CD8-positive, alpha-beta memory T cell (primary cell): ENCODE results near the gene SOCS7. TPM values are rescaled to one million over a fixed set of nuclear protein-coding genes. Genes with fewer than 3 reads are reported as not detected.

Experiments
- CTCF ChIA-PET: fragments of 350-600 bp; sonication (Branson Sonifier 250); formaldehyde crosslinking; loops from one replicate; lab custom pipeline; 2021; ENCODE audit warnings: antibody characterized with exemption; lab: Charles Lee
- POLR2A ChIA-PET: fragments of 350-600 bp; sonication (Branson Sonifier 250); formaldehyde crosslinking; loops from one replicate; lab custom pipeline; 2021; ENCODE audit warnings: antibody characterized with exemption; lab: Charles Lee
- DNase-seq, 5 donors: peaks; one replicate each; pipeline versions ENCODE4 v3.0.0 to v3.0.0-alpha.2; 2020 to 2022; ENCODE audit warnings: mixed read lengths in 1 of 5
- H3K27ac ChIP-seq: one replicate; pipeline ENCODE4 v1.7.0; 2013; ENCODE audit warnings: low read depth, mild to moderate bottlenecking, low read length, moderate library complexity
- H3K27me3 ChIP-seq: 2 replicates; pipeline ENCODE4 v1.7.0; 2013; ENCODE audit warnings: low read length, mild to moderate bottlenecking; ENCODE audit not compliant: insufficient read depth, poor library complexity, severe bottlenecking
- H3K36me3 ChIP-seq: 2 replicates; pipeline ENCODE4 v1.7.0; 2013; ENCODE audit warnings: mild to moderate bottlenecking, low read length, moderate library complexity; ENCODE audit not compliant: insufficient read depth
- H3K4me1 ChIP-seq: 2 replicates; pipeline ENCODE4 v1.7.0; 2013; ENCODE audit warnings: mild to moderate bottlenecking, low read length, moderate library complexity; ENCODE audit not compliant: insufficient read depth
- H3K4me3 ChIP-seq: 2 replicates; pipeline ENCODE4 v1.7.0; 2013; ENCODE audit warnings: mild to moderate bottlenecking, low read length
- H3K9me3 ChIP-seq: 2 replicates; pipeline ENCODE4 v1.7.0; 2013; ENCODE audit warnings: mild to moderate bottlenecking, low read length
- H3K27ac Mint-ChIP-seq, 8 donors: one replicate each; pipeline ENCODE4 v1.8.0; 2020 to 2021; ENCODE audit warnings: mixed read lengths in 8 of 8, mild to moderate bottlenecking in 6 of 8, inconsistent platforms in 3 of 8, moderate library complexity in 3 of 8
- H3K27me3 Mint-ChIP-seq, 2 donors: one replicate each; pipeline ENCODE4 v1.8.0; 2020 to 2021; ENCODE audit warnings: mixed read lengths in 2 of 2, mild to moderate bottlenecking in 1 of 2, moderate library complexity in 1 of 2
- H3K36me3 Mint-ChIP-seq, 3 donors: one replicate each; pipeline ENCODE4 v1.8.0; 2020 to 2021; ENCODE audit warnings: mixed read lengths in 3 of 3, inconsistent platforms in 1 of 3, mild to moderate bottlenecking in 1 of 3
- H3K4me1 Mint-ChIP-seq, 3 donors: one replicate each; pipeline ENCODE4 v1.8.0; 2020 to 2021; ENCODE audit warnings: mixed read lengths in 3 of 3, inconsistent platforms in 1 of 3, mild to moderate bottlenecking in 1 of 3
- H3K4me3 Mint-ChIP-seq, 7 donors: one replicate each; pipeline ENCODE4 v1.8.0; 2020 to 2021; ENCODE audit warnings: mixed read lengths in 7 of 7, mild to moderate bottlenecking in 6 of 7, moderate library complexity in 4 of 7, inconsistent platforms in 2 of 7
- H3K9me3 Mint-ChIP-seq, 5 donors: one replicate each; pipeline ENCODE4 v1.8.0; 2020 to 2022; ENCODE audit warnings: mixed read lengths in 5 of 5, mild to moderate bottlenecking in 3 of 5, moderate library complexity in 2 of 5, inconsistent platforms in 1 of 5
- polyA plus RNA-seq: library from polyadenylated mRNA; unstranded; fragments of 300-500 nt; fragmentation: Illumina TruSeq; gene quantifications from one replicate; pipeline ENCODE4 v1.2.3, GENCODE V29; 2021
- total RNA-seq, 2 experiments: library from RNA; stranded (reverse); gene quantifications; one replicate each; pipeline ENCODE4 v1.2.3, GENCODE V29; 2021

Gene SOCS7
- total and polyA plus RNA-seq, 3 experiments from 2014 or later: 0.98 to 23.7 (median 22.0) TPM

- no peaks in the 10 kb centered on the region for H3K9me3 Mint-ChIP-seq
- peaks cover 31 to 56% of the 10 kb centered on the region in 2 donors for H3K27me3 Mint-ChIP-seq
- ChIA-PET CTCF (interaction anchor here (0.9 to 4.6 kb wide), 12 partner anchors 8 to 122 kb away, joined by 3 to 145 read pairs (median 5); partner anchors contain the start of gene SOCS7), POLR2A (interaction anchor here (0.8 kb wide), 1 partner anchor 66 kb away, joined by 10 read pairs; no protein-coding TSS in a partner anchor)
- no peaks in the 10 kb centered on the region for H3K36me3 Mint-ChIP-seq
- peaks cover 0 to 4% (median 0%) of the 10 kb centered on the region in 3 donors for H3K4me1 Mint-ChIP-seq
- H3K9me3 ChIP-seq: no peaks in the 10 kb centered on the region
- no peak overlapping the region for H3K4me3 Mint-ChIP-seq
- H3K27ac ChIP-seq: no peak overlapping the region
- H3K4me1 ChIP-seq: no peaks in the 10 kb centered on the region
- peaks cover 18% of the 10 kb centered on the region for H3K27me3 ChIP-seq
- no peak for DNase-seq
- no peaks in the 10 kb centered on the region for H3K36me3 ChIP-seq
- no peak overlapping the region for H3K27ac Mint-ChIP-seq
- no peak overlapping the region for H3K4me3 ChIP-seq
These were observed 63.9 kb downstream of the SOCS7 start for GRCh38 chr17:38415250-38416194.

- Histone ChIP-seq H3K27me3 (peaks cover 24% of the 10 kb centered on the region), H3K36me3 (no peaks in the 10 kb centered on the region), H3K9me3 (no peaks in the 10 kb centered on the region), H3K4me3 (no peak overlapping the region), H3K27ac (no peak overlapping the region), H3K4me1 (no peaks in the 10 kb centered on the region)
- no peak overlapping the region for H3K27ac Mint-ChIP-seq
- H3K9me3 Mint-ChIP-seq: no peaks in the 10 kb centered on the region
- no peak overlapping the region for H3K4me3 Mint-ChIP-seq
- H3K27me3 Mint-ChIP-seq: peaks cover 36 to 64% of the 10 kb centered on the region in 2 donors
- no peaks in the 10 kb centered on the region for H3K36me3 Mint-ChIP-seq
- no peak for DNase-seq
- POLR2A ChIA-PET: no interaction called here
- CTCF ChIA-PET: interaction anchor here (1.0 to 1.4 kb wide), 2 partner anchors 18 to 68 kb away, joined by 3 to 9 read pairs; no protein-coding TSS in a partner anchor
- peaks cover 0 to 4% (median 0%) of the 10 kb centered on the region in 3 donors for H3K4me1 Mint-ChIP-seq
These were observed 65.2 kb downstream of the SOCS7 start for GRCh38 chr17:38416840-38417209.

- Mint-ChIP-seq H3K9me3 (no peaks in the 10 kb centered on the region), H3K27me3 (peaks cover 41 to 68% of the 10 kb centered on the region in 2 donors), H3K4me1 (peaks cover 0 to 4% (median 0%) of the 10 kb centered on the region in 3 donors), H3K4me3 (no peak overlapping the region), H3K36me3 (no peaks in the 10 kb centered on the region), H3K27ac (no peak overlapping the region)
- no peaks in the 10 kb centered on the region for H3K36me3 ChIP-seq
- ChIA-PET CTCF (interaction anchor here (1.0 to 1.4 kb wide), 2 partner anchors 17 to 68 kb away, joined by 3 to 9 read pairs; no protein-coding TSS in a partner anchor), POLR2A (no interaction called here)
- H3K27ac ChIP-seq: no peak overlapping the region
- no peaks in the 10 kb centered on the region for H3K9me3 ChIP-seq
- no peaks in the 10 kb centered on the region for H3K4me1 ChIP-seq
- H3K4me3 ChIP-seq: no peak overlapping the region
- no peak for DNase-seq
- H3K27me3 ChIP-seq: peaks cover 29% of the 10 kb centered on the region
These were observed 65.7 kb downstream of the SOCS7 start for GRCh38 chr17:38417210-38417951.

- H3K4me1 Mint-ChIP-seq: peaks cover 0 to 4% (median 0%) of the 10 kb centered on the region in 3 donors
- Histone ChIP-seq H3K9me3 (no peaks in the 10 kb centered on the region), H3K27ac (no peak overlapping the region), H3K4me3 (no peak overlapping the region), H3K27me3 (peaks cover 29% of the 10 kb centered on the region), H3K36me3 (no peaks in the 10 kb centered on the region), H3K4me1 (no peaks in the 10 kb centered on the region)
- no peak overlapping the region for H3K27ac Mint-ChIP-seq
- peak overlapping the region in 1 of 7 donors; percentile 51 for H3K4me3 Mint-ChIP-seq
- DNase-seq: no peak
- POLR2A ChIA-PET: no interaction called here
- peaks cover 47 to 72% of the 10 kb centered on the region in 2 donors for H3K27me3 Mint-ChIP-seq
- H3K9me3 Mint-ChIP-seq: no peaks in the 10 kb centered on the region
- CTCF ChIA-PET: interaction anchor here (1.4 kb wide), 1 partner anchor 69 kb away, joined by 9 read pairs; no protein-coding TSS in a partner anchor
- H3K36me3 Mint-ChIP-seq: no peaks in the 10 kb centered on the region
These were observed 66.5 kb downstream of the SOCS7 start for GRCh38 chr17:38418062-38418692.

- H3K27ac ChIP-seq: no peak overlapping the region
- Mint-ChIP-seq H3K27me3 (peaks cover 50 to 72% of the 10 kb centered on the region in 2 donors), H3K4me1 (peaks cover 0 to 4% (median 0%) of the 10 kb centered on the region in 3 donors), H3K27ac (peak overlapping the region in 1 of 8 donors; percentile 39), H3K36me3 (no peaks in the 10 kb centered on the region), H3K9me3 (no peaks in the 10 kb centered on the region), H3K4me3 (peak overlapping the region in 4 of 7 donors; percentile 51 to 77 (median 67))
- no peaks in the 10 kb centered on the region for H3K9me3 ChIP-seq
- peaks cover 29% of the 10 kb centered on the region for H3K27me3 ChIP-seq
- no peaks in the 10 kb centered on the region for H3K4me1 ChIP-seq
- ChIA-PET POLR2A (no interaction called here), CTCF (no interaction called here)
- DNase-seq: no peak
- no peak overlapping the region for H3K4me3 ChIP-seq
- H3K36me3 ChIP-seq: no peaks in the 10 kb centered on the region
These were observed 67.3 kb downstream of the SOCS7 start for GRCh38 chr17:38418693-38419507.

GRCh38 chr17:38419508-38419981 lies 67.9 kb downstream of the SOCS7 start:
- no peak overlapping the region for H3K4me3 ChIP-seq
- POLR2A ChIA-PET: no interaction called here
- Mint-ChIP-seq H3K27me3 (peaks cover 52 to 78% of the 10 kb centered on the region in 2 donors), H3K36me3 (no peaks in the 10 kb centered on the region), H3K4me1 (peaks cover 0 to 4% (median 0%) of the 10 kb centered on the region in 3 donors), H3K27ac (no peak overlapping the region), H3K9me3 (no peaks in the 10 kb centered on the region), H3K4me3 (no peak overlapping the region)
- DNase-seq: no peak
- H3K36me3 ChIP-seq: no peaks in the 10 kb centered on the region
- H3K27me3 ChIP-seq: peaks cover 29% of the 10 kb centered on the region
- no peaks in the 10 kb centered on the region for H3K9me3 ChIP-seq
- no peak overlapping the region for H3K27ac ChIP-seq
- no peaks in the 10 kb centered on the region for H3K4me1 ChIP-seq
- CTCF ChIA-PET: no interaction called here

GRCh38 chr17:38420518-38420917 lies 68.9 kb downstream of the SOCS7 start:
- Mint-ChIP-seq H3K27ac (peak overlapping the region in 1 of 8 donors; percentile 60), H3K4me1 (peaks cover 0 to 4% (median 0%) of the 10 kb centered on the region in 3 donors), H3K36me3 (no peaks in the 10 kb centered on the region), H3K4me3 (no peak overlapping the region), H3K9me3 (no peaks in the 10 kb centered on the region), H3K27me3 (peaks cover 56 to 83% of the 10 kb centered on the region in 2 donors)
- Histone ChIP-seq H3K27ac (no peak overlapping the region), H3K27me3 (peaks cover 29% of the 10 kb centered on the region), H3K9me3 (no peaks in the 10 kb centered on the region), H3K4me1 (no peaks in the 10 kb centered on the region), H3K36me3 (no peaks in the 10 kb centered on the region), H3K4me3 (no peak overlapping the region)
- ChIA-PET POLR2A (no interaction called here), CTCF (interaction anchor here (0.6 to 1.3 kb wide), 3 partner anchors 17 to 78 kb away, joined by 3 to 5 read pairs (median 3); no protein-coding TSS in a partner anchor)
- no peak for DNase-seq
